OCI-LY1 (cell line): Measurements from ENCODE around the gene TRNAU1AP.

ENCODE experiments used
- EZH2 ChIP-seq: fragments of 200-600 bp; sonication (generic), shearing (Covaris generic); IDR thresholded peaks from 2 replicates; pipeline ENCODE4 v1.8.0; 2017; ENCODE audit warnings: borderline replicate concordance, mixed run types, mild to moderate bottlenecking, antibody characterized with exemption, low read length, moderate library complexity, mixed read lengths
- TF ChIP-seq, protein P1 (sequence below): fragments of 200-600 bp; sonication (generic), shearing (Covaris generic); IDR thresholded peaks from 2 replicates; pipeline ENCODE4 v1.5.1; 2017; ENCODE audit warnings: mild to moderate bottlenecking, antibody characterized with exemption, low read length, moderate library complexity, mixed read lengths

DNA sequence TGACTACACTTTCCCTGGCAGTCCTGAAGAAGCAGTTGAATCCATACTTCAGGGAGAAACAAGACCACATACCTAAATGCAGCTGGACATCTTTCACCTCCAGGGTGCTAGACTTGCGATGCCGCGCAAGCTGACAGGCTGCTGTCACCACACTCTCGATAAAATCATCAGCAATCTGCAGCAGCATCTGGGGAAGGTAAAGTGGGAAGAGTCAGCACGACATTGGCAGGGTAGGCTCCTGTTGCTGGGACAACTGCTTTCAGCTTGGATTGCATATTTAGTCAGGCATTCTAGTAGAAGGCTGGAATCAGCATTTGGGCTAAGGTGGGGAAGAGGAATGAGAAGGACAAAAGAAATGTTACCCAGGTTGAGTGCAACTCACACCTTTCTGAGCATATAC is 60.3 kb downstream of the TRNAU1AP start:
- TF ChIP-seq, protein P1, sequence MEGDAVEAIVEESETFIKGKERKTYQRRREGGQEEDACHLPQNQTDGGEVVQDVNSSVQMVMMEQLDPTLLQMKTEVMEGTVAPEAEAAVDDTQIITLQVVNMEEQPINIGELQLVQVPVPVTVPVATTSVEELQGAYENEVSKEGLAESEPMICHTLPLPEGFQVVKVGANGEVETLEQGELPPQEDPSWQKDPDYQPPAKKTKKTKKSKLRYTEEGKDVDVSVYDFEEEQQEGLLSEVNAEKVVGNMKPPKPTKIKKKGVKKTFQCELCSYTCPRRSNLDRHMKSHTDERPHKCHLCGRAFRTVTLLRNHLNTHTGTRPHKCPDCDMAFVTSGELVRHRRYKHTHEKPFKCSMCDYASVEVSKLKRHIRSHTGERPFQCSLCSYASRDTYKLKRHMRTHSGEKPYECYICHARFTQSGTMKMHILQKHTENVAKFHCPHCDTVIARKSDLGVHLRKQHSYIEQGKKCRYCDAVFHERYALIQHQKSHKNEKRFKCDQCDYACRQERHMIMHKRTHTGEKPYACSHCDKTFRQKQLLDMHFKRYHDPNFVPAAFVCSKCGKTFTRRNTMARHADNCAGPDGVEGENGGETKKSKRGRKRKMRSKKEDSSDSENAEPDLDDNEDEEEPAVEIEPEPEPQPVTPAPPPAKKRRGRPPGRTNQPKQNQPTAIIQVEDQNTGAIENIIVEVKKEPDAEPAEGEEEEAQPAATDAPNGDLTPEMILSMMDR: no peak
- no peak for TF ChIP-seq EZH2
